MM.1S (cell line): ENCODE measurements around the gene ST3GAL4.

Experiments
- DNase-seq: peaks from one replicate; pipeline ENCODE4 v3.0.0-alpha.2; 2015
- H2AFZ ChIP-seq: fragments of 300-600 bp; sonication (generic); 2 replicates; pipeline ENCODE4 v1.6.0; 2016; ENCODE audit warnings: antibody characterized with exemption, low read length
- H3F3A ChIP-seq: fragments of 300-600 bp; sonication (generic); 2 replicates; pipeline ENCODE4 v1.6.1; 2016; ENCODE audit warnings: mild to moderate bottlenecking, antibody characterized with exemption, low read length, moderate library complexity, mixed read lengths; ENCODE audit not compliant: insufficient read depth
- H3K27ac ChIP-seq: fragments of 300-600 bp; sonication (generic); 2 replicates; pipeline ENCODE4 v1.5.1; 2016; ENCODE audit warnings: mild to moderate bottlenecking, low read length
- H3K27me3 ChIP-seq: fragments of 300-600 bp; sonication (generic); replicated peaks from 2 replicates; pipeline ENCODE4 v1.6.0; 2016; ENCODE audit warnings: low read length; ENCODE audit not compliant: insufficient read depth
- H3K36me3 ChIP-seq: fragments of 300-600 bp; sonication (generic); replicated peaks from 2 replicates; pipeline ENCODE4 v1.6.1; 2016; ENCODE audit warnings: mild to moderate bottlenecking, low read length, mixed read lengths; ENCODE audit not compliant: insufficient read depth
- H3K4me1 ChIP-seq: fragments of 300-600 bp; sonication (generic); 2 replicates; pipeline ENCODE4 v1.6.1; 2016; ENCODE audit warnings: low read length, mixed read lengths
- H3K4me2 ChIP-seq: fragments of 300-600 bp; sonication (generic); 2 replicates; pipeline ENCODE4 v1.6.0; 2016; ENCODE audit warnings: low read depth, low read length
- H3K4me3 ChIP-seq: fragments of 300-600 bp; sonication (generic); 2 replicates; pipeline ENCODE4 v1.5.1; 2016; ENCODE audit warnings: low read length, mixed read lengths
- H3K79me2 ChIP-seq: fragments of 300-600 bp; sonication (generic); 2 replicates; pipeline ENCODE4 v1.6.1; 2016; ENCODE audit warnings: mixed run types, low read length, mixed read lengths
- H3K9ac ChIP-seq: fragments of 300-600 bp; sonication (generic); 2 replicates; pipeline ENCODE4 v1.6.1; 2016; ENCODE audit warnings: low read length, mixed read lengths
- H3K9me2 ChIP-seq: fragments of 300-600 bp; sonication (generic); replicated peaks from 2 replicates; pipeline ENCODE4 v1.6.1; 2016; ENCODE audit warnings: mild to moderate bottlenecking, low read length, mixed read lengths; ENCODE audit not compliant: insufficient read depth
- H3K9me3 ChIP-seq: fragments of 300-600 bp; sonication (generic); replicated peaks from 2 replicates; pipeline ENCODE4 v1.6.1; 2016; ENCODE audit warnings: mild to moderate bottlenecking, low read length, mixed read lengths; ENCODE audit not compliant: insufficient read depth
- H4K20me1 ChIP-seq: fragments of 300-600 bp; sonication (generic); 2 replicates; pipeline ENCODE4 v1.6.1; 2016; ENCODE audit warnings: mild to moderate bottlenecking, low read length, moderate library complexity, mixed read lengths; ENCODE audit not compliant: insufficient read depth
- CTCF ChIP-seq: fragments of 300-600 bp; sonication (generic); IDR thresholded peaks from 2 replicates; pipeline ENCODE4 v1.5.1; 2016; ENCODE audit warnings: antibody characterized with exemption, low read length, mixed read lengths
- EZH2 ChIP-seq: fragments of 300-600 bp; sonication (generic); optimal IDR thresholded peaks from 2 replicates; pipeline ENCODE3; 2017; ENCODE audit warnings: low read depth, mild to moderate bottlenecking, antibody characterized with exemption, low read length, mixed read lengths
- EZH2phosphoT487 ChIP-seq: fragments of 300-600 bp; sonication (generic); IDR thresholded peaks from 2 replicates; pipeline ENCODE4 v1.6.1; 2018; ENCODE audit warnings: antibody characterized with exemption, low read length

ST3GAL4 gene

DNA sequence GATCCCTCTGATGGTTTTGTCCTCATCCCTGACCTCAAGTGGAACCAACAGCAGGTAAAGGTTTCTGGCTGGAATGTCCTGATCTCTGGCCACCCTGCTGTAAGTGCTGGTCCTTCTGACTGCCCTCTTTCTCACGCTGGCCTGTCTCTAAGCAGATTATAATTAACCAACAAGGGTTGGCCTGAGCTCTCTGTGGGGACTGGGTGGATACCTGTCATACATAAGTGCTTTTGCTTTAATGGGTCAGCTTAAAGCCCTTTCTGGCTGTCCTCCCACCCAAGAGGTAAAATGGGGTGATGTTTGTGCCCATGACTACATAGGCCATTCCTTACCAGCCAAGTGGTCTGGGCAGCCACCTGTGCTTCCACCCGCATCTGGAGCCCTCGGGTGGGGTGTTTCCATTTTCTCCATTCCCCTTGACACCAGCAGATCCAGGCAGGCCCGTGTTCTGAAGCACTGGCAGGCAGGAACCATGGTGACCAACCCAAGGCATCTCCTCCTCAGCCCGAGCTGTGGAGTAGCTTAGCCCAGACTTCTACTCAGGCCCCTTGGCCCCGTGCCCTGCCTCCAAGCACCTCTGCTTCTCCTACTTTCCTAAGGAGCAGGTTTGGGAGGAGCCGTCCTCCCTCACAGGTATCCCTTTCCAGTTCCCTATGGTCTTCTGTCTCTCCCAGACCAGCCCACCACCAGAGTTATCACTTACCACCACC lies 17.0 kb upstream of the ST3GAL4 start:
- Histone ChIP-seq H2AFZ (no peak overlapping the region), H3K27me3 (no peaks in the 10 kb centered on the region), H3K9me3 (no peaks in the 10 kb centered on the region), H3K4me1 (no peaks in the 10 kb centered on the region), H3K36me3 (peaks cover 3% of the 10 kb centered on the region; the same call in 1 of the 2 replicates), H3K27ac (no peak overlapping the region), H3K79me2 (peaks cover 19% of the 10 kb centered on the region; the same call in 1 of the 2 replicates), H3K4me3 (no peak overlapping the region), H3K9ac (no peak overlapping the region), H4K20me1 (no peaks in the 10 kb centered on the region), H3K9me2 (no peaks in the 10 kb centered on the region), H3F3A (no peaks in the 10 kb centered on the region), H3K4me2 (no peak overlapping the region)
- TF ChIP-seq CTCF (no peak), EZH2 (no peak), EZH2phosphoT487 (no peak)
- DNase-seq: no peak

DNA sequence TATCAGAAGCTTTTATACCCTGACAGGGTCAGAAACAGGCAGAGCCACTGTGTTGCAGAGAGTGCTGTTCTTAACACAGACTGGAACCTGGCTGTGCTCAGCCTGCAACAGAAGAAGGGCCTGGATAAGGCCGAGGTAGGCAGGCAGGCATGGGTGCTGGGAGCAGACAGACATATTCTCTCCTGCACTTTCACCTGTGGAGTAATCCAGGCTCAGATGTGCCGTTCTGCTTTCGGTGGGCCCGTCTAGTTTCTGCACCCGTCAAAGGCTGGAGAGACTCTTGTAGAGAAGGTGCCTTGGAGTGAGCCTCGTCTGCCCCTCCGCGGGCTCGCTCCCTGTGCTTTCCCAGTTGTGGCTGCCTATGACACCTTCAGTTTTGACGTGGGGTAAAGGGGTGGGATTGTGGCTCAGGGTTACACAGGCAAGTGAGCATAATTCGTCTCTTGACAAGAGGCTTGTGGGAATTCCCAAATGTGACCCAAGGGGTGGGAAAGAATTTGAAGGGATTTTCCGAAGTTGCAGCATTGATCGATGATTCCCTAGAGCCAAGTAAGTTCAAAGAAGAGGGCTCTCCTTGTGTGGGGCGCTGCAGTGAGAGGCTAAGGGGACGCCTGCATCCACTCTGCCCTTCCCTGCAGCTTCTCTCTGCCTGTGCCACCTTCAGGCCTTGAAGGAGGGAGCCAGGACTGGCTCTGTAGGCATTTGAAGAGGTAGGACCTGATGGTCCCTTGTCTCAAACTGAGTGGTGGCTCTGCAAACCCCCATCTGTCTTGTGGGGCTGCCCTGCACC lies 16.2 kb upstream of the ST3GAL4 start:
- no peak overlapping the region for H3K4me2 ChIP-seq
- no peaks in the 10 kb centered on the region for H4K20me1 ChIP-seq
- no peak overlapping the region for H3K27ac ChIP-seq
- H3K4me3 ChIP-seq: no peak overlapping the region
- TF ChIP-seq EZH2: no peak
- no peak for TF ChIP-seq CTCF
- TF ChIP-seq EZH2phosphoT487: no peak
- DNase-seq: no peak
- no peaks in the 10 kb centered on the region for H3F3A ChIP-seq
- no peaks in the 10 kb centered on the region for H3K4me1 ChIP-seq
- H3K9me3 ChIP-seq: no peaks in the 10 kb centered on the region
- peaks cover 19% of the 10 kb centered on the region; the same call in 1 of the 2 replicates for H3K79me2 ChIP-seq
- H3K9ac ChIP-seq: no peak overlapping the region
- no peaks in the 10 kb centered on the region for H3K27me3 ChIP-seq
- H2AFZ ChIP-seq: no peak overlapping the region
- H3K9me2 ChIP-seq: no peaks in the 10 kb centered on the region
- H3K36me3 ChIP-seq: peaks cover 4% of the 10 kb centered on the region; the same call in 1 of the 2 replicates

DNA sequence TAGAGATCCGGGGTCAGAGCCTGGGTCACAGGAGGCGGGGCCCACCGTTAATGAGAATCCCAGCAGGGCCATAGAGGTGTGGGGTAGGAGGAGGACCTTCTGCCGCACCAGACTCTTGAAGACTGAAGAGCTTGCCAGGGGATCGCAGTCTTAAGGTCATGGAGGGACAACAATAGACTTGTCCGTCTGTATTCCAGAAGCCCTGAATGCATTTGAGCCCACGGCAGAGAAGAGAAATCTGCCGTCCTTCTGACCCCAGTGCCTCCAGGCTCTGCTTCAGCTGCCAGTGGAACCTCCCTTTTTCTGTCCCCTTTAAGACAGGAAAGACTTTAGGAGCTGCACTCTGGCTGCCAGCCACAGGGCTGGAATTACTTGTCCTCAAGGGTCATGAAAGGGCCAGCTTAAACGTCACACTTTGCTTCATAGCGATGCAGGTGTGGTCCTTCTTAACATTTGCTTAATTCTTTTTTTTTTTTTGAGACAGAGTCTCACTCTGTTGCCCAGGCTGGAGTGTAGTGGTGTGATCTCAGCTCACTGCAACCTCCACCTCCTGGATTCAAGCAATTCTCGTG lies 15.5 kb upstream of the ST3GAL4 start:
- Histone ChIP-seq H3F3A (no peaks in the 10 kb centered on the region), H3K9ac (no peak overlapping the region), H3K4me2 (no peak overlapping the region), H3K4me3 (no peak overlapping the region), H3K36me3 (peaks cover 5% of the 10 kb centered on the region; the same call in 1 of the 2 replicates), H3K9me2 (no peaks in the 10 kb centered on the region), H3K79me2 (peaks cover 17% of the 10 kb centered on the region; the same call in 1 of the 2 replicates), H3K27me3 (no peaks in the 10 kb centered on the region), H3K9me3 (no peaks in the 10 kb centered on the region), H3K27ac (no peak overlapping the region), H2AFZ (no peak overlapping the region), H4K20me1 (no peaks in the 10 kb centered on the region), H3K4me1 (no peaks in the 10 kb centered on the region)
- TF ChIP-seq CTCF: no peak
- no peak for TF ChIP-seq EZH2
- no peak for TF ChIP-seq EZH2phosphoT487
- DNase-seq: no peak
